Esophagus (tissue), 2 donors: ENCODE data around the gene OTOR. TPM values are rescaled to one million over a fixed set of nuclear protein-coding genes. Genes with fewer than 3 reads are reported as not detected.

ENCODE experiments used
- H3K27ac ChIP-seq, 2 donors: one replicate each; pipeline ENCODE4 v1.5.1; 2013; ENCODE audit warnings: low read depth in 2 of 2, mild to moderate bottlenecking in 2 of 2, inconsistent platforms in 1 of 2, low read length in 1 of 2, moderate library complexity in 1 of 2
- H3K27me3 ChIP-seq, 2 donors: one replicate each; pipeline ENCODE4 v1.6.1; 2013; ENCODE audit warnings: low read length in 2 of 2, control low read depth in 1 of 2, mild to moderate bottlenecking in 1 of 2; ENCODE audit not compliant: insufficient read depth in 2 of 2, control insufficient read depth in 1 of 2
- H3K36me3 ChIP-seq, 2 donors: one replicate each; pipeline ENCODE4 v1.6.1; 2013; ENCODE audit warnings: low read length in 1 of 2; ENCODE audit not compliant: control insufficient read depth in 2 of 2, insufficient read depth in 2 of 2
- H3K4me1 ChIP-seq, 2 donors: one replicate each; pipeline ENCODE4 v1.6.1; 2013; ENCODE audit warnings: low read length in 1 of 2; ENCODE audit not compliant: control insufficient read depth in 2 of 2, insufficient read depth in 2 of 2
- H3K4me3 ChIP-seq, 2 donors: one replicate each; pipeline ENCODE4 v1.5.1; 2013; ENCODE audit warnings: low read length in 2 of 2, mild to moderate bottlenecking in 2 of 2, low read depth in 1 of 2, moderate library complexity in 1 of 2
- H3K9me3 ChIP-seq, 2 donors: one replicate each; pipeline ENCODE4 v1.6.1; 2013; ENCODE audit warnings: mild to moderate bottlenecking in 2 of 2, low read depth in 1 of 2, low read length in 1 of 2, moderate library complexity in 1 of 2; ENCODE audit not compliant: control insufficient read depth in 2 of 2, insufficient read depth in 1 of 2
- WGBS, 2 donors: extraction: QIAGEN DNeasy Blood & Tissue Kit; methylation state at CpG; one replicate each; pipeline ENCODE4 v1.1.7; 2013; 5-methylcytosine and 5-hydroxymethylcytosine counted together
- polyA plus RNA-seq, 2 donors: library from polyadenylated mRNA; stranded (reverse); fragments of 200-250 nt; gene quantifications; one replicate each; pipeline ENCODE4 v1.2.3, GENCODE V29; 2013
- donor health status: healthy with polysubstance abuse.
- donor health status: Bipolar disorder and iron deficiency.

OTOR gene
- polyA plus RNA-seq, 2 donors = not detected

DNA sequence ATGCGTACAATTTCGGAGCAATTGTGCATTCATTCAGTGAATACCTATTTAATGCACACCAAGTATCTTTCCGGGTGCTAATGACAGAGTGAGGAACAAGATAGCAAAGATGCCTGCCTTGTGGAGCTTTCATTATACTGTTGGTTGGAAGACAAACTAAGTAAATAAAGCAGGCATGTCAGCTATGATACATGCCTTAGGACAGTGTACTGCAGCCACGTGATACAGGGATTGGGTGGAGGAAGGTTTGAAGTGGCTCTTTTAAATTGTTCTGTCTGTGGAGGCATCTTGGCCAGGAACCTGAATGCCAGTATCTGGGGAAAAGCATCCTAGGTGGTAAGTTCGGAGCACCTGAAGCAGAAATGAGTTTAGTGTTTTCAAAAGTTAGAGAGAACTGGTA lies 3.0 kb upstream of the OTOR start:
- WGBS, 2 donors = 72 to 75% methylated on average over 5 of the region's 5 CpGs
- no peak overlapping the region for H3K4me3 ChIP-seq
- no peak overlapping the region for H3K27ac ChIP-seq

GRCh38 chr20:16747291-16747811 lies 807 bp upstream of the OTOR start:
- no peaks in the 10 kb centered on the region for H3K36me3 ChIP-seq
- no peak overlapping the region for H3K4me3 ChIP-seq
- 55 to 58% methylated on average over 3 of the region's 3 CpGs for WGBS, 2 donors
- H3K27me3 ChIP-seq = no peaks in the 10 kb centered on the region
- H3K9me3 ChIP-seq = no peaks in the 10 kb centered on the region
- H3K27ac ChIP-seq = no peak overlapping the region
- H3K4me1 ChIP-seq = no peaks in the 10 kb centered on the region

More for the DNA sequence above, 3.0 kb upstream of the OTOR start:
- H3K4me1 ChIP-seq = no peaks in the 10 kb centered on the region
- no peaks in the 10 kb centered on the region for H3K9me3 ChIP-seq
- peaks cover 0 to 2% of the 10 kb centered on the region in 2 donors for H3K36me3 ChIP-seq
- H3K27me3 ChIP-seq = no peaks in the 10 kb centered on the region

GRCh38 chr20:16749573-16749972 lies 1.4 kb downstream of the OTOR start:
- Histone ChIP-seq H3K36me3 (no peaks in the 10 kb centered on the region), H3K27ac (no peak overlapping the region), H3K4me1 (no peaks in the 10 kb centered on the region), H3K27me3 (no peaks in the 10 kb centered on the region), H3K9me3 (no peaks in the 10 kb centered on the region), H3K4me3 (no peak overlapping the region)
- WGBS, 2 donors = 57 to 63% methylated on average over 11 of the region's 11 CpGs

GRCh38 chr20:16752082-16752481 lies 3.9 kb downstream of the OTOR start:
- WGBS, 2 donors = 84 to 86% methylated on average over 1 of the region's 1 CpG
- no peaks in the 10 kb centered on the region for H3K27me3 ChIP-seq
- H3K4me1 ChIP-seq = no peaks in the 10 kb centered on the region
- H3K4me3 ChIP-seq = no peak overlapping the region
- no peaks in the 10 kb centered on the region for H3K9me3 ChIP-seq
- H3K27ac ChIP-seq = no peak overlapping the region
- no peaks in the 10 kb centered on the region for H3K36me3 ChIP-seq

- H3K4me3 ChIP-seq = no peak overlapping the region
- H3K27ac ChIP-seq = no peak overlapping the region
- no peaks in the 10 kb centered on the region for H3K9me3 ChIP-seq
These were observed 4.7 kb downstream of the OTOR start for GRCh38 chr20:16752901-16753300.

GRCh38 chr20:16758454-16759180 lies 10.5 kb downstream of the OTOR start:
- Histone ChIP-seq H3K27ac (no peak overlapping the region), H3K4me3 (no peak overlapping the region), H3K9me3 (no peaks in the 10 kb centered on the region), H3K27me3 (no peaks in the 10 kb centered on the region), H3K36me3 (no peaks in the 10 kb centered on the region), H3K4me1 (no peaks in the 10 kb centered on the region)
- 52 to 66% methylated on average over 2 of the region's 2 CpGs for WGBS, 2 donors

More at GRCh38 chr20:16752901-16753300, 4.7 kb downstream of the OTOR start:
- Histone ChIP-seq H3K27me3 (no peaks in the 10 kb centered on the region), H3K4me1 (no peaks in the 10 kb centered on the region), H3K36me3 (no peaks in the 10 kb centered on the region)

DNA sequence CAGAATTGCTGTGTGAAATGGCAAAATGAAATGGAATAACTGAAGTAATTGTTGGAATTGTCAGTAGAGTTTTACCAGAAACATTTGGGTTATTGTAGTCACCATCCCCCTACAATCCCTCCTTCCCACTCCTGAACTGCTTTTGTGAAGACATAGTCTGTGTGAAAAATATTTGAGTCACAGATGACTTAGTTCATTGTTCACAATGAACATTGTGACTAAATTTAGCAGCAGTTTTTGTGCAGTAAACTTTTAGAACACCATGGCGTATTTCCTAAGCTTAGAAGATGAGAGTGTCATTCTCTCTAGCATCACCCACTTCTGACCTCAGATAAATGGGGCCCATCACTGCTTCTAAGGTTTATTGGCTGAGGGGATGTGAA lies 11.0 kb downstream of the OTOR start:
- Histone ChIP-seq H3K27me3 (no peaks in the 10 kb centered on the region), H3K4me1 (no peaks in the 10 kb centered on the region), H3K27ac (no peak overlapping the region), H3K36me3 (no peaks in the 10 kb centered on the region), H3K9me3 (no peaks in the 10 kb centered on the region), H3K4me3 (no peak overlapping the region)
- 75 to 90% methylated on average over 1 of the region's 1 CpG for WGBS, 2 donors

DNA sequence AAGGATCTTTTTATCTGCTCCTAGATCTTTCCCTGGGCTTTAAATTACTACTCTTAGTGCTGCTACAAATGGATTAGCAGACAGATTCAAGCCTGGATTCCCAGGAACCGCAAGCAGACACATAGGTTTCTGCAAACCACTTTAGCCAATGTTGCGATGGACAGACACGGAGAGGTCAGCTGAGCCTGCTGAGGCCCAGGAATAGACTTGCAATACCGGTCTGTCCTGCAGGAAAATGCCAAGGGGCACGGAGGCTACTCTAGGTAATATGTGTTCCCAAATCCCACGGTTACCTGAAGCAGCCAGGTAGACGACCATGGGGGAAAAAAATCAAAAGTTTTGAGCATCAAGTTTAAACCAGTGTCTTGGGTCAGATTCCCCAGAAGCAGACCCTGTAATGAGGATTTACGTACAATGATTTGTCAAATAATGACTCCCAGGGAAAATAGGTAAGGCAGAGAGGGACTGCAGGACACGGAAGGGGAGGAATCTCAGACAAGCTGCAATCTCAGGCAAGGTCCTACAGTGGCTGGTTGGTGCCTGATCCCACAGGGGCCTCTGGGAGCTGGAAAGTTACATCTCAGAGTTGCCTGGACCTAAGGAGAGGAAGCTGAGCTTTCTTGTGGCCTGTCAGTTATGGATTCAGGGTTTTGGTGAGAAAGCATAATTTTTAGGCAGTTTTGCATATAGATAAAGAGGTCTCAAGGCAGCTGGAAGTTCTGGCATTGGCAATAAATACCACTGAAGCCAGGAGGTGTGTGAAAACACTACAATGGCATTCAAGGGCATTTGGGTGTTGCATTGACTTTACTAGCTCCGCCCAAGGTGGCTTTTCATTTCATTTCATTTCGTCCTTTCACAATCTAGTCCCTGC lies 12.5 kb downstream of the OTOR start:
- no peaks in the 10 kb centered on the region for H3K9me3 ChIP-seq
- WGBS, 2 donors = 43 to 47% methylated on average over 11 of the region's 11 CpGs
- no peak overlapping the region for H3K4me3 ChIP-seq
- no peaks in the 10 kb centered on the region for H3K36me3 ChIP-seq
- H3K27me3 ChIP-seq = no peaks in the 10 kb centered on the region
- H3K4me1 ChIP-seq = no peaks in the 10 kb centered on the region
- H3K27ac ChIP-seq = no peak overlapping the region

- no peaks in the 10 kb centered on the region for H3K36me3 ChIP-seq
- H3K4me1 ChIP-seq = no peaks in the 10 kb centered on the region
- 4 to 5% methylated on average over 3 of the region's 3 CpGs for WGBS, 2 donors
- no peaks in the 10 kb centered on the region for H3K9me3 ChIP-seq
- H3K4me3 ChIP-seq = no peak overlapping the region
- H3K27me3 ChIP-seq = no peaks in the 10 kb centered on the region
- H3K27ac ChIP-seq = no peak overlapping the region
These were observed 13.2 kb downstream of the OTOR start for GRCh38 chr20:16761305-16761829.
